Ramos (cell line): ENCODE measurements around the gene FNBP1L.
"Not testable (repeated sequence)": the region's sequence is repeated elsewhere in the genome, so short reads cannot be mapped to it uniquely, and the experiment has no call there.

Source experiments
- in situ Hi-C: fragments of 300-500 bp; cut with MboI; formaldehyde crosslinking; loops from one replicate; pipeline ENCODE4 v1.14.3; 2022; ENCODE audit warnings: low sequenced_read_pairs; ENCODE audit not compliant: unreplicated experiment

FNBP1L gene

DNA sequence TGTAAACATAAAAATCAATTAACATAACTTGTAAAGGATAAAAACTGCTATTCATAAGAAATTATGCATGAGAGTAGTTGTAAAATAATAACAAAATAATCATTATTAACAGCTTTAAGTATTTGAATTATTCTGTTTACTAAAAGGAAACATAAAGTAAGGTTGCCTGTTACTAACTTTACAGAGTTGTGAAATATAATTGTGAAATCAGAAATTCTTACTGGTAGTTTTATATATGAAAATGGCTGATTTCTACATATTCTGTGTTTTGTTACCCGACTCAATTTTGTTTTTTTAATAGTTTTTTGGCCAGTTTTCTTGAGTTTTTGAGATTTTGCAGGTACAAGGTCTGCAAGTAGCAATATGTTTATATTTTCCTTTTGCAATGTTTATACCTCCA lies 27.8 kb downstream of the FNBP1L start:
- in situ Hi-C loops: no loop called here

DNA sequence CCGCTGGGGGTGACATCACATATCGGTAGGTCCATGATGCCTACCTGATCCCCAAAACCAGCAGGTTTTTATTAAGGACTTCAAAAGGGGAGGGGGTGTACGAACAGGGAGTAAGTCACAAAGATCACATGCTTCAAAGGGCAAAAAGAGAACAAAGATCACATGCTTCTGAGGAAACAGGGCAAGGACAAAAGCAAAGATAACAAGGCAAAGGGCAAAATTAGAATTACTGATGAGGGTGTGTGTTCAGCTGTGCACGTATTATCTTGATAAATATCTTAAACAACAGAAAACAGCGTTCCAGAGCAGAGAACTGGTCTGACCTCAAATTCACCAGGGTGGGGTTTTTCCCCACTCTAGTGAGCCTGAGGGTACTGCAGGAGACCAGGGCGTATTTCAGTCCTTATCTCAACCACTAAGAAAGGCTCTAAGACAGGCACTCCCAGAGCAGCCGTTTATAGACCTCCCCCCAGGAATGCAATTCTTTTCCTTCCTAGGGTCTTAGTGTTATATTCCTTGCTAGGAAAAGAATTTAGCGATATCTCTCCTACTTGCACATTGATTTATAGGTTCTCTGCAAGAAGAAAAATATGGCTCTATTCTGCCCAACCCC lies 31.3 kb downstream of the FNBP1L start:
- in situ Hi-C loops: not testable (repeated sequence)

DNA sequence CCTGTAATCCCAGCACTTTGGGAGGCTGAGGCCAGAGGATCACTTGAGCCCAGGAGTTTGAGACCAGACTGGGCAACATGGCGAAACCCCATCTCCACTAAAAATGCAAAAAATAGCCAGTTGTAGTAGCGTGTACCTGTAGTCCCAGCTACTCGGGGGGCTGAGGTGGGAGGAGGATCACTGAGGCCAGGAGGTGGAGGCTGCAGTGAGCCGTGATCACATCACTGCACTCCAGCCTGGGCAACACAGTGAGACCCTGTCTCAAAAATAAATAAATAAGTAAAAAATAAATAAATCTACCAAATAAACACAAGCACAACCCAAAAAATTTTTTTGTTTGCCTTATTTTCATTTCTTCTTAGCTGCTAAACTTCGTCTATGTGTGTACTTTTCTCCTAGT lies 34.0 kb downstream of the FNBP1L start:
- in situ Hi-C loops: not testable (repeated sequence)

DNA sequence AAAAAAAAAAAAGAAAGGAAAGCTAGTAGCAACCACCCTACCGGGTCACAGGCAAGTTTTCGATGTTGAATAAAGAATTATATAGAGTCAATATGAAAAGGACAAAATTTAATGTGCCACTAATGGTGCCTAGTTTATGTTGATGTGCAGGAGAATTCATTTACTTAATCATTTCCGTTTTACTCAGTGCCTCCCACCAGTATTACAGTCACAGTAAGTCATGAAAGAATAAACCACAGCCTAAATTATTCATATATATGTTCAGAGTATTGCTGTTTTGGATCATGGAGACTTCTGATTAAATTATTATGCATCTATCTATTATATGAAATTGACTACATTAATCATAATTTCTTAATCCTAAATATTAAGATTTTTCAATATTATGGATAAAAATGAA lies 35.3 kb downstream of the FNBP1L start:
- in situ Hi-C loops: no loop called here

DNA sequence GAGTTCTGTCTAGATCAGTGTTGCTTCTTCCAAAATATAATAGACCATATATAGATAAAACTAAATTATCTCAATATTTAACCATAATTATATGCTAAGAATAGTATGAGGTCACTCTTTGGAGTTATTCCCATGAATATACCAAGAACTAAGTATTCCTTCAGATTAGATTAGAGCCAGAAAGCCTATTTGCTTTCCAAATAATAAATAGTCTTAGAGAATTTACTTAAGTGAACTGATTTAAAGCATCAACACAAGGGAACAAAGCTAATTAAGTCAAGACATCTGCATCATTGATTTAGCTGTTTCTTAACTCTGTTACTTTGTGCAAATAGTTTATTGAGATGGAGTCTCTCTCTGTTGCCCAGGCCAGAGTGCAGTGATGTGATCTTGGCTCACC lies 35.7 kb downstream of the FNBP1L start:
- in situ Hi-C loops: no loop called here

DNA sequence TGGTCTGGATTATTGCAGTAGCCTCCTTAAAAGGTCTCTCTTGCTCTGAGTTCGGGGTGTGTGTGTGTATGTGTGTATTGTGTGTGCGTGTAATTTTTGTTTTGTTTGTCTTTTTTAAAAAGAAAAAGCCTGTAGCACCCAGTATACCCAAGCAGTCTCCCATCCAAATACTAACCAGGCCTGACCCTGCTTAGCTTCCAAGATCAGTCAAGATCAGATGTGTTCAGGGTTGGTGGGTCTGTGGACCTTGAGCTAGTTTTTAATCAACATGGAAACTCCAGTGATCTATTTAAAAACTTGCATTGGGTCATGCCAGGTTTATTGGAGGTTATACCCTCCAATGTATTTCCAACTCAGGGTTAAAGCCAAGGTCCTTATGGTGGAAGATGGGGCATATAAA lies 40.3 kb downstream of the FNBP1L start:
- in situ Hi-C loops: no loop called here

DNA sequence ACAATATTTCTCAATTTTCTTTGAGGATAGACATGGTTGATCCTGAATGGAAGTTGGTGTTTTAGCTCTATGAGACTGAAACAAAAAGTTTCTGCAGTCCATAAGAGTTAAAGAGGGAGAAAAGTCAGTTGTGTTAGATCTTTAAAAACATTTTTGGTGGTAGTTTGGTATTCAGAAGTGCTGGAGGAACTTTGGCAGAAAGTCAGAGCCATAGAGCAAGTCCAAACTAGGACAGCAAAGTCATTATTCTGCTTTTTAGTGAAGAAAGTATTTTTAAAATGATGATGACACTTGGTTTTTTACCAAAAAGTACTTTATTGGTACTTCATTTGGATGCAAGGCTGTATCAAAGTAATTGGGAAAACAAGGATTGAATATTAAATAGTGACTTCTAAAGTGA lies 41.8 kb downstream of the FNBP1L start:
- in situ Hi-C loops: no loop called here

DNA sequence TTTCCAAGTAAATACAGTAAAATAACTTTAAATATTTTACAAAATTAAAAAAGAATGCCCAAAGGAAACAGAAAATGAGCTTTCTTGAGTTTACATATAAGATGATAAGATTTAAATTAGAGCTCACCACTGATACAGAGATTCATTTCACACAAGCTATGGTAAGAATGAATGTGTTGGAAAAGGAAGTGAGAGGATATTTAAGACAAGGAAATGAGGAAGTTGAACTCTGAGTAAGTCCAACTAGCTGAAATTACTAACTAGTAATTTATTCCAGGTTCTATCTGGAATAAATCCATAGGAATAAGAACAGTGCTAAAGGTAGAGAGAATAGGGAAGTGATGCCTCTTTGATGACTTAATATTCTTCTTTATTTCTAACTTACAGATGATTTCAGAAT lies 42.4 kb downstream of the FNBP1L start:
- in situ Hi-C loops: no loop called here

DNA sequence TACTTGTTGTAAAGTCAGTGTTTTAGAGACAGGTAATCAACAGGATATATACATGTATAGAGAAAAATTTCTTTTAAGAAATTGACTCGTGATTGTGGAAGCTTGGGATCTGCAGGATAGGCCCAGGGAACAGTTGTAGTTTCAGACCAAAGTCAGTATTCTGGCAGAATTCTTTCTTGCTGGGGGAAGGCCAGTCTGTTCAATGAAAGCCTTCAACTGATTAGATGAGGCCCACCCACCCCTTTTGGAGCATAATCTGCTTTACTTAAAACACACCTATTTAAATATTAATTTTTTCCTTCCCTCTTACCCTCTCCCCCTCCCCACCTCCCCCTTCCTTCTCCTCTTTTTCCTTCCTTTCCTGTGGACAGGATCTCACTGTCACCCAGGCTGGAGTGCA lies 48.0 kb downstream of the FNBP1L start:
- in situ Hi-C loops: no loop called here

DNA sequence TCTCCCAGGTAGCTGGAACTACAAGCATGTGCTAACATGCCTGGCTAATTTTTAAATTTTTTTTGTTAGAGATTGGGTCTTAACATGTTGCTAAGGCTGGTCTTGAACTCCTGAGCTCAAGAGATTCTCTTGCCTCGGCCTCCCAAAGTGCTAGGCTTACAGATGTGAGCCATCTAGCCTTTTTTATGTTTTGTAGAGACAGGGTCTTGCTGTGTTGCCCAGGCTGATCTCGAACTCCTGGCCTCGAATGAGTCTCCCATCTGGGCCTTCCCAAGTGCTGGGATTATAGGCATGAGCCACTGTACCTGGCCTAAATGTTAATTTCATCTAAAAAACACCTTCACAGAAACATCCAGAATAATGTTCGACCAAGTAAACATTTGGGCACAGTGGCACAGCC lies 48.6 kb downstream of the FNBP1L start:
- in situ Hi-C loops: no loop called here

DNA sequence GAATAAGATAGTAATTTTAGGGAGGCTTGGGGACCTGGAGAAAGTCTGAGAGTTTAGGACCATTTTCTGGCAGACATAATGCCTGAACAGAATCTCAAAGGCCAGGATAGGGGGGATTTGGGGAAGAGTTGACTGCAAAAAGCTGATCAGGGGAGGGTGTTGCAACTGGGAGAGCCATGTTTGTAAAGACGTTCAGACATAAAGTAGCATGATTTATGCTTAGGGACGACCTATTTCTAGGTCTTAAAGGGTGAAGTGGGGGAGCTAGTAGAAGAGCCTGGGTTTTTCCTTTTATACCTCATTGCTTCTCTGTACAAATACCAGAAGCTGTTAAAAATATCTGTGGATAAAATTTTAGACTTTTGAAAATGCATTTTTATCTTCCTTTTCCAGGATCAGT lies 51.2 kb downstream of the FNBP1L start:
- in situ Hi-C loops: no loop called here

DNA sequence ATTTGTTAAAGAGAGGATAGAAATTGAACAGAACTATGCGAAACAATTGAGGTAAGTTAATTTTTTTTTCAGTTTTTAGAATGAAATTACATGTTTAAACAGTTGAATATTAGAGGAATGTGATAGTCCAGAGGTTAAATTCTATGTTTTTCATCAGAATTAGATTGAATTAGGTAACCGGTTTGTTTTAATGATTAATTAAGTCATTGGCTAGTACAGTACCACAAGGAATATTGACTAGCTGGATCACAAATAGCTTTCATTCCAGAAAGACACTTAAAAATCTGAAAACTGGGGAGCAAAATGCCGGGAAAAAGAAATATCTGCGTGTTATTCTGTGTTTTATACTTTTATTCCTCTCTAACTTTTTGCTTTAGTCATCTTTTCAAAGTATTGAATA lies 51.6 kb downstream of the FNBP1L start:
- in situ Hi-C loops: no loop called here

DNA sequence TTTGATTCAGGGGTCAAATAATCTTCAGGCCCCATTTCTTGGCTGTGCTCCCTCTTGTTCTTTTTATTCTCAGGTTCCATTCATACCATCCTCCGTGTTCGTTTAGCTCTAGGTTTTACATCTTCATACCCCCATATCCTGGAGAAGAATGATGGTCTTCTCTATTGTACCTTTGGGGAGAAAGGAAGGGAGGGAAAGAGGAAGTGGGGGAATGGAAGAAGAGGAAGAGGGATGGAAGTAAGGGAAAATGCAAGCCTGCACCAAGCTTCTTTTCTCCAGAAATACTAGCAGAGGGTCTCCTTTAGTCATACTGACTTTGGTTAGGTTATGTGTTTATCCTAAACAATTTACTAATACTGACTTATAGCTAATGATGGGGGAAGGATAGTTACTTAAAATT lies 52.4 kb downstream of the FNBP1L start:
- in situ Hi-C loops: no loop called here

DNA sequence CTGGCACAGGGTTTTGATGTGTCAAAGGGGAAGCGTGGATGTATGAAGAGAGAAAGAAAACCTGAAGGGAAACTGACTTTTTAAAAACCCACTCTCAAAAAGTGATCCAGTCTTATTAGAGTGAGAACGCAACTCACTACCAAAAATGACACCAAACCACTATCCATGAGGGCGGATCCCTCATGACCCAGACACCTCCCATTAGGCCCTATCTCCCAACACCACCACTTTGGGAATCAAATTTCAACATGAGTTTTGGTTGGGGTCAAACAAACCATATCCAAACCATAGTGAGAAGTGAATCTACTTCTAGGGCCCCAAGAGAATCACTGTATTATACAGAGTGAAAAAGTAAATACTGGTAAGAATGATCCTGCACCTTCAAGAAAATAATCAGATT lies 53.5 kb downstream of the FNBP1L start:
- in situ Hi-C loops: no loop called here

DNA sequence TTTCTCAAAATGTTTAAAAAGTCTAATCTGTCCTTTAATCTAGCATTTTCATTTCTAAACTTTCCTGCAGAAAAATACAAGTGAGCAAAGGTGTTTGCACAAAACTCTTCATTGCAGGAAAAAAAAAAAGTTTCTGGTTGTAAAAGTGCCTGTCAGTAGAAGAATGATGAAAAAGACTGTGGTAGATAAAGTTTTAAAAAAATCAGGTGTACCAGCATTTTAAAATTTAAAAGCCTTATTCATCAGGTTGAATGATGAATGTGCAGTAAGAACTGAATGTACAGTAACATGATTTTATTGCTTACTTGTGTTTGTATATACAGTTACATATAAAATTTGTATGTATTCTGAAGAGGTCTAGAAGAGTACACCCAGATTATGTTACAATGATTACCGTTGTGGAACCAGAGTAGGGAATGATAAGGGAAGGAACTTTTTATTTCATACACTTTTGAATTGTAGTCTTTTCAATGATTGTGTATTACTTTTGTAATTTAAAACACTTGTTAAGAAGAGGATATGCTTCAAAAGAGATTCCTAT lies 54.0 kb downstream of the FNBP1L start:
- in situ Hi-C loops: no loop called here

DNA sequence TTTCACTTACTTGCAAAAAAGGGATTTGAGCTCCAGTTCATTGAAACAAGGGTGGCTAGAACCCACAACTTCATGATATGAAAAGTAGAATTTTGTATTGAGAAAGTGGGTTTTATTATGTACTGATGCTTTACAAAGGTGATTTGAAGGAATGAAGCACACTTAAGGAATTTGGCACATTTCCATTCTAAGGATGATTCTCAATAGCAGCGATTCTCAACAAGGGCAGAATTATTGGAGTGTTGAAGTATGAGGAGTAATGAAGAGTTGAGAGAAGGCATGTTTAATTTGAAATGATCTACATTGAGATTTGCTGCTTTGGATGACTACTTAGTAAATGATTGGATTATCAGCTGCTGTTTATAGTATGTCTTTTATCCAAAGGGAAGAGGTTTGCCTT lies 54.7 kb downstream of the FNBP1L start:
- in situ Hi-C loops: no loop called here

DNA sequence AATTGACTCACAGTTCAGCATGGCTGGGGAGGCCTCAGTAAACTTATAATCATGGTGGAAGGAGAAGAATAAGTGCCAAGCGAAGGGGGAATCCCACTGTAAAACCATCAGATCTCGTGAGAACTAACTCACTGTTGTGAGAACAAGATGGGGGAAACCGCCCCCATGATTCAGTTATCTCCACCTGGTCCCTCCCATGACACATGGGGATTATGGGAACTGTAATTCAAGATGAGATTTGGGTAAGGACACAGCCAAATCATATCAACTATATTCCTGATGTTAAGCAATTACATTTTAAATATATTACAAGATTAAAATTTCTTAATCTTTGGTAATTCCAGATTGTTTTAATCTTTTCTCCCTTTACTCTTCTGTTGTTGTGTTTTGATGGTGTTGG lies 55.2 kb downstream of the FNBP1L start:
- in situ Hi-C loops: no loop called here

DNA sequence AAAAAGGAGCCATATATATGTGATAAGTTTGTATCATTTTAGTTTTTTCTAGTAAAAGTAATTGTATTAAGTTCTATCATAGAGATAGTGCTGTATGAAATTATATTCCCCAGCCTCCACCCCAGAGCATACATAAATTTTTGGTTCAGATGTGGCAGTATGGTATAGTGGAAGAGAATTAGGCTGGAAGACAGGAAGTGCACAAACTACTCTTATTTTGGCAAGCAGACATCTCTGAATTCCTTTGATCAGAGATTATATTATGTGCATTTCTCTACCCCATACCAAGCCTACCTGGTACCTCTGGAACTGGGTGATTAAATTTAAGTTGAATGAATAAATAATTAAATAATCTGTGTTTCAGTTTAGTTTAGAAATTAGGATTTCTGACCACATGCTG lies 55.9 kb downstream of the FNBP1L start:
- in situ Hi-C loops: no loop called here

DNA sequence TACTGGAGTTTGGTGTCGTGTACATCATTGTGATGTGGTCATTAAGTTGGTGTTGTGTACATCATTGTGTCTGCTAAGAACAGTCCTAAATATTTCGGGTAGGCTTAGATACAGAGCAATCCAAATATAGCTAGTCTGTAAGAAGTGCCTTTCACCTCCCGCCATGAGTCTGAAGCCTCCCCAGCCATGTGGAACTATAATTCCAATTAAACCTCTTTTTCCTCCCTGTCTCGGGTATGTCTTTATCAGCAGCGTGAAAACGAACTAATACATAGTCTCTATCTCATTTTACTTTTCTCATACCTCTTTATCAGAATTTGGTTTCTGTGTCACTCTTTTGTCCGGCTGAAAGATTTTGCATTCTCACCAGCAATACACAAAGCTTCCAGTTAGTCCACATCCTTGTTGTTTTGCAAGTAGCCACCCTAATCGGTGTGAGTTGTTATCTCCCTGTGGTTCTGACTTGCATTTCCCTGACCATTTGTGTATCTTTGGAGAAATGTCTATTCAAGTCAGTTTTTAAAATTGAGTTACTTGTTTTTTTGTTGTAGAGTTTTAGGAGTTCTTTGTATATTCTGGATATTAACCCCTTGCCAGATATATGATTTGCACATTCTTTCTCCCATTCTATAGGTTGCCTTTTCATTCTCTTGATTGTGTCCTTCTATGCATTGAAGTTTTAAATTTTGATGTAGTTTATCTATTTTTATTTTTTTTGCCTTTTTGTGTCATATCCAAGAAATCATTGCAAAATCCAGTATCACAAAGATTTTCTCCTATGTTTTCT lies 56.5 kb downstream of the FNBP1L start:
- in situ Hi-C loops: no loop called here

DNA sequence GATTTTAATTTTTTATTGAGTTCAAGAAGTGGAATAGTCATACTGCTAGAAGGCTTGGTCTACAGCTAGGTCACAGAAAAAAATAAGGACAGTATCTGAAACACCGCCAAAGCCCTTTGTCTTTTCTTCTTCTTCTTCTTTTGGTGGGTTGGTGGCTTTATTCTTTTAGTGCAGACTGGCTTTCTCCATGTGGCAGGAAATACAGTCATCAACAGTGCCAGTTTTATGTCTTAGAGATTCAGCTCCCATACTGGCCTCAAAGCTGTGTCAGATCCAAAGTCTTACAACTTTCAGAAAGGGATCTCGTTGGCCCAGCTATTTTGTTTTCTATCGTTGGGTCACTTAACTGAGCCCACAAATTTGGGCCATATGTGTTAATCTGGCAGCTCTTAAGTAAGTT lies 58.2 kb downstream of the FNBP1L start:
- in situ Hi-C loops: no loop called here

DNA sequence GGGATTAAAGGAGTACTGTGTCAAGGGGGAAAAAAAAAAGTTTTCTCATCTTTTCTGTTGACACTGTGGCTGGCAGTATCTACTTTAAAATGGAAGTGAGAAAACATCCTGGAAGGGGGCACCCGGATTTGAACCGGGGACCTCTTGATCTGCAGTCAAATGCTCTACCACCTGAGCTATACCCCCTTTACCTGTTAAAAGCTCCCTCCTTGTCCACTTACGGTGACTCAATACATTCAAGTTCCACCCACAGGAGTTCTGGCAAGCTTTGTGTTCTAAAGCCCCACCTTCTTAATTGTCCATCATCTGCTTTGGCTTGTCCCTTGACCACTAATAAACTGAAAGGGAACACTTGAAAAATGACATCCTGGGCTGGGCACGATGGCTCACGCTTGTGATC lies 68.2 kb downstream of the FNBP1L start:
- in situ Hi-C loops: no loop called here

DNA sequence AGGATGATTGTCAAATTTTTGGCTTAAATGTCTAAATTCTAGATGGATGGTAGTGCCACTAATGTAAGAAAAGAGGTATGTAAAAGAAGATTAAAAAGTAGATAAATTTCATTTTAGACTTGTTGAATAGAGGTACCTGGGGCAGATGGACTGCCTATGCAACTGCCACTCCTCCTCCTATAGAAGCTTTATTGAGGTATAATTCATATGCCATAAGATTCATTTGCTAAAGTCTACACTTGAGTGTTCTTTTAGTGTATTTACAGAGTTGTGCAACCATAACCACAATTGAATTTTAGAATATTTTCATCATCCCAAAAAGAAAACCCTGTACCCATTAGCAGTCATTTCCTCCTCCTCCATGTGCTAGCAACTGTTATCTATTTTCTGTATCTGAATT lies 70.6 kb downstream of the FNBP1L start:
- in situ Hi-C loops: no loop called here
